Kasumi-1 (cell line): ENCODE data around the gene ZDHHC14.
"Not testable (repeated sequence)": the region's sequence is repeated elsewhere in the genome, so short reads cannot be mapped to it uniquely, and the experiment has no call there.

Experiments used
- DNase-seq, 2 experiments: peaks; one replicate each; lab custom pipeline; 2025; lab: John Stamatoyannopoulos, UW

The ZDHHC14 gene

GRCh38 chr6:157552820-157553485 is 172.0 kb downstream of the ZDHHC14 start:
- no peak for DNase-seq

GRCh38 chr6:157554747-157555146 is 173.8 kb downstream of the ZDHHC14 start:
- DNase-seq: no peak

- no peak for DNase-seq
These were observed 174.6 kb downstream of the ZDHHC14 start for GRCh38 chr6:157555455-157556143.

- DNase-seq: no peak
These were observed 175.2 kb downstream of the ZDHHC14 start for GRCh38 chr6:157556144-157556645.

GRCh38 chr6:157556671-157557430 is 175.9 kb downstream of the ZDHHC14 start:
- no peak for DNase-seq

- peak; percentile 11 to 28 for DNase-seq
These were observed 176.6 kb downstream of the ZDHHC14 start for GRCh38 chr6:157557559-157557958.

GRCh38 chr6:157558049-157558448 is 177.1 kb downstream of the ZDHHC14 start:
- peak in 1 of 2 experiments; percentile 24 for DNase-seq

GRCh38 chr6:157558487-157559200 is 177.7 kb downstream of the ZDHHC14 start:
- no peak for DNase-seq

GRCh38 chr6:157559201-157559756 is 178.3 kb downstream of the ZDHHC14 start:
- DNase-seq: no peak

GRCh38 chr6:157560063-157560462 is 179.1 kb downstream of the ZDHHC14 start:
- not testable (repeated sequence) for DNase-seq

GRCh38 chr6:157560691-157561413 is 179.9 kb downstream of the ZDHHC14 start:
- DNase-seq: no peak

GRCh38 chr6:157561414-157561790 is 180.4 kb downstream of the ZDHHC14 start:
- no peak for DNase-seq

GRCh38 chr6:157561929-157562810 is 181.2 kb downstream of the ZDHHC14 start:
- no peak for DNase-seq

GRCh38 chr6:157562997-157563396 is 182.0 kb downstream of the ZDHHC14 start:
- no peak for DNase-seq

- DNase-seq: no peak
These were observed 182.8 kb downstream of the ZDHHC14 start for GRCh38 chr6:157563611-157564284.

- no peak for DNase-seq
These were observed 187.7 kb downstream of the ZDHHC14 start for GRCh38 chr6:157568702-157569101.

GRCh38 chr6:157569543-157569942 is 188.6 kb downstream of the ZDHHC14 start:
- peak; percentile 11 to 27 for DNase-seq

GRCh38 chr6:157570104-157570503 is 189.1 kb downstream of the ZDHHC14 start:
- DNase-seq: no peak

GRCh38 chr6:157570752-157571151 is 189.8 kb downstream of the ZDHHC14 start:
- no peak for DNase-seq
